SH-SY5Y (cell line): Measurements from ENCODE around the gene NPTX2.

ENCODE experiments used
- GATA2 ChIP-seq: IDR thresholded peaks from 2 replicates; pipeline ENCODE4 v1.6.1; 2011; ENCODE audit warnings: mild to moderate bottlenecking, low read depth, low read length
- GATA3 ChIP-seq: IDR thresholded peaks from 2 replicates; pipeline ENCODE4 v1.6.1; 2011; ENCODE audit warnings: low read depth, mild to moderate bottlenecking, low read length, moderate library complexity

NPTX2 gene

GRCh38 chr7:98599886-98600285 lies 17.2 kb upstream of the NPTX2 start:
- TF ChIP-seq GATA3, result no peak
- no peak for TF ChIP-seq GATA2

- TF ChIP-seq GATA3, result no peak
- TF ChIP-seq GATA2, result no peak
Measured at GRCh38 chr7:98602755-98603398, 14.2 kb upstream of the NPTX2 start.

- no peak for TF ChIP-seq GATA3
- TF ChIP-seq GATA2, result no peak
Measured at GRCh38 chr7:98603399-98603788, 13.7 kb upstream of the NPTX2 start.

- no peak for TF ChIP-seq GATA3
- no peak for TF ChIP-seq GATA2
Measured at GRCh38 chr7:98613601-98614425, 3.3 kb upstream of the NPTX2 start.

GRCh38 chr7:98616381-98617050 lies 569 bp upstream of the NPTX2 start:
- TF ChIP-seq GATA2, result no peak
- TF ChIP-seq GATA3, result no peak

- no peak for TF ChIP-seq GATA3
- peak; percentile 86 for TF ChIP-seq GATA2
Measured at GRCh38 chr7:98617960-98618418, 904 bp downstream of the NPTX2 start.

GRCh38 chr7:98618786-98619185 lies 1.7 kb downstream of the NPTX2 start:
- TF ChIP-seq GATA2 (no peak), GATA3 (no peak)

GRCh38 chr7:98619450-98620321 lies 2.6 kb downstream of the NPTX2 start:
- TF ChIP-seq GATA3 (no peak), GATA2 (peak; percentile 86)

- TF ChIP-seq GATA3, result no peak
- 0 out of 2 replicates have a peak, but pooled peaks have one; percentile 61 for TF ChIP-seq GATA2
Measured at GRCh38 chr7:98621573-98622482, 4.7 kb downstream of the NPTX2 start.

- TF ChIP-seq GATA3, result no peak
- no peak for TF ChIP-seq GATA2
Measured at GRCh38 chr7:98622926-98623325, 5.8 kb downstream of the NPTX2 start.

- no peak for TF ChIP-seq GATA2
- no peak for TF ChIP-seq GATA3
Measured at GRCh38 chr7:98624846-98625420, 7.8 kb downstream of the NPTX2 start.

- TF ChIP-seq GATA3 (no peak), GATA2 (no peak)
Measured at GRCh38 chr7:98626460-98627412, 9.7 kb downstream of the NPTX2 start.
